HepG2 (cell line): ENCODE measurements around the gene RRBP1. TPM values are rescaled to one million over a fixed set of nuclear protein-coding genes. Genes with fewer than 3 reads are reported as not detected.

Experiments used
- ARNTL ChIP-seq: sonication (generic); formaldehyde crosslinking; IDR thresholded peaks from 2 replicates; pipeline ENCODE4 v1.4.0; 2020; ENCODE audit warnings: mild to moderate bottlenecking, missing genetic modification reagents
- ATF7-NPFF ChIP-seq: sonication (generic); formaldehyde crosslinking; IDR thresholded peaks from 2 replicates; pipeline ENCODE4 v1.8.1; 2023; ENCODE audit warnings: mild to moderate bottlenecking, low read depth, missing genetic modification reagents, moderate library complexity
- BCL6 ChIP-seq: IDR thresholded peaks from 2 replicates; pipeline ENCODE4 v1.6.1; 2016; ENCODE audit warnings: missing genetic modification reagents, missing compliant biosample characterization
- CENPT ChIP-seq: sonication (generic); formaldehyde crosslinking; IDR thresholded peaks from 2 replicates; pipeline ENCODE4 v1.8.0; 2022; ENCODE audit warnings: low read depth, mild to moderate bottlenecking, moderate library complexity, missing genetic modification reagents
- KAT2B ChIP-seq: fragments of 150-350 bp; IDR thresholded peaks from 2 replicates; pipeline ENCODE4 v1.6.1; 2014; ENCODE audit warnings: low read depth, low read length, borderline replicate concordance
- KDM6A ChIP-seq: IDR thresholded peaks from 2 replicates; pipeline ENCODE4 v1.6.1; 2016; ENCODE audit warnings: low read depth
- MED1 ChIP-seq: sonication (generic); formaldehyde crosslinking; IDR thresholded peaks from 2 replicates; pipeline ENCODE4 v1.4.0; 2020; ENCODE audit warnings: missing genetic modification reagents
- NFYC ChIP-seq: IDR thresholded peaks from 2 replicates; pipeline ENCODE4 v1.6.1; 2016; ENCODE audit warnings: missing genetic modification reagents, missing compliant biosample characterization
- NKX3-1 ChIP-seq: sonication (generic); formaldehyde crosslinking; IDR thresholded peaks from 2 replicates; pipeline ENCODE4 v1.5.0; 2020; ENCODE audit warnings: missing genetic modification reagents
- PTBP1 ChIP-seq: fragments of 200-400 bp; formaldehyde crosslinking; IDR thresholded peaks from 2 replicates; pipeline ENCODE4 v1.6.1; 2018; ENCODE audit warnings: low read length, low read depth; ENCODE audit not compliant: poor library complexity, severe bottlenecking
- TGIF2 ChIP-seq: IDR thresholded peaks from 2 replicates; pipeline ENCODE4 v1.6.1; 2016; ENCODE audit warnings: control low read depth, missing compliant biosample characterization
- ZMYM2 ChIP-seq: sonication (generic); formaldehyde crosslinking; IDR thresholded peaks from 2 replicates; pipeline ENCODE4 v1.8.0; 2022; ENCODE audit warnings: mild to moderate bottlenecking, missing genetic modification reagents
- ZNF546 ChIP-seq: sonication (generic); formaldehyde crosslinking; conservative IDR thresholded peaks from 2 replicates; pipeline ENCODE4 v1.8.1; 2023; ENCODE audit warnings: mild to moderate bottlenecking, missing genetic modification reagents
- ZNF577 ChIP-seq: sonication (generic); formaldehyde crosslinking; IDR thresholded peaks from 2 replicates; pipeline ENCODE4 v1.4.0; 2020; ENCODE audit warnings: mild to moderate bottlenecking, low read depth, missing genetic modification reagents, borderline replicate concordance
- polyA plus RNA-seq, 8 experiments: library from polyadenylated mRNA; depleted of rRNA in 3 of 8; stranded (reverse) in 7 of 8; unstranded in 1 of 8; fragments of >200 nt; fragmentation: Illumina TruSeq in 4 of 8; extraction: Trizol in 4 of 8; gene quantifications; 2 replicates each; pipeline versions ENCODE4 v1.2.1 to v1.2.3, GENCODE V29; 2011 to 2016; ENCODE audit warnings: low read depth in 4 of 8, missing spikeins in 1 of 8, mixed read lengths in 1 of 8; ENCODE audit not compliant: insufficient read depth in 1 of 8
- total RNA-seq, 5 experiments: library from RNA; depleted of rRNA; stranded (reverse); fragments of >200 nt; fragmentation: Illumina TruSeq; extraction: Trizol; gene quantifications; 2 replicates each; pipeline ENCODE4 v1.2.3, GENCODE V29; 2016; ENCODE audit warnings: low read depth in 1 of 5
- TF ChIP-seq, protein P1 (sequence below): IDR thresholded peaks from 2 replicates; pipeline ENCODE4 v1.6.1; 2012; ENCODE audit warnings: inconsistent platforms
- TF ChIP-seq, protein P2 (sequence below): sonication (generic); formaldehyde crosslinking; IDR thresholded peaks from 2 replicates; pipeline ENCODE4 v1.4.0; 2020; ENCODE audit warnings: missing genetic modification reagents
- TF ChIP-seq, protein P3 (sequence below): sonication (generic); formaldehyde crosslinking; IDR thresholded peaks from 2 replicates; pipeline ENCODE4 v1.5.1; 2020; ENCODE audit warnings: mild to moderate bottlenecking, moderate library complexity, missing genetic modification reagents
- TF ChIP-seq, protein P4 (sequence below): IDR thresholded peaks from 2 replicates; pipeline ENCODE4 v1.6.1; 2016
- TF ChIP-seq, protein P5 (sequence below), 2 experiments: sonication (generic) in 1 of 2; formaldehyde crosslinking in 1 of 2; IDR thresholded peaks; 2 replicates each; pipeline versions ENCODE4 v1.4.0 to v1.6.1; 2018 to 2020; ENCODE audit warnings: missing genetic modification reagents in 2 of 2, borderline replicate concordance in 1 of 2, low read depth in 1 of 2, mild to moderate bottlenecking in 1 of 2, missing biosample characterization in 1 of 2
- TF ChIP-seq, protein P6 (sequence below): IDR thresholded peaks from 2 replicates; pipeline ENCODE4 v1.6.1; 2012; ENCODE audit warnings: low read depth, low read length, improper control_type of control experiment

The RRBP1 gene
- total and polyA plus RNA-seq, 2 of the 13 experiments (the other 11 are each of a cell fraction or from before 2014, with no cell fraction given), result 150 to 222 TPM

DNA sequence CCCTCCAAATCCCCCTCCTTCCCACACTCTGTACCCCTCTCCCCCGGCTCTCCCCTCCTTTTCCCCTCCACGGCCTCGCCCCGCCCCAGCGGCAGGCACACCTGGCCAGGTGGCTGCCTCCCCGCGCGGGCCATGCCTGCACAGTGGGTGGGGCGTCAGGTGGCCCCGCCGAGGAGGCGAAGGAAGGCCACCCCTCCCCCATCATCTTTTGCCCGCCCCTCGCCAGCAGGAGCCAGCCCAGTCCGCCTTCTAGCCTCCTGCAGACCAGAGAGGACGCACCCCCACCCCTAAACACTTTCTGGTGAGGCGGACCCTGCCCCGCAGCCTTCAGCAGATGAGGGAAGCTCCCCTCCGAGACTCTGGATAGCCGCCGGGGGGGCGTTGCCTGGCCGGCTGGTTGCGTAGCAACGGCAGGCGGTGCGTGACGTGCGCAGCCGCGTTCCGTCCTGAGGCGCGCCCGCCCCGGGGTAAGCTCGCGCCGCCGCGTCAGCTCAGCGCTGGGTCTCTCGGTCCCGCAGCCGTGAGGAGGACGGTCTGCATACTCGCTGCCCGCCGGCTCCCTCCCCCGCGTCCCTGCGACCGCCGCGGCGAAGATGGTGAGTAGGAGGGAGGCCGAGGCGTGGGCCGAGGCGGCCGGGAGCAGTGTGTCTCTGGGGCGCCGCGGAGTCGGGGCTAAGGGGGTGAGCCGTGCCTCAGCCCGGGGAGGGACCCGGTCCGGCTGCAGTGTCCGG is 112.3 kb downstream of the RRBP1 start, which contains the start of gene DSTN (continued):
- peak; percentile 66 for TF ChIP-seq TGIF2 (CRISPR knock-in tag)
- peak; percentile 96; the same call in 1 of the 2 replicates for TF ChIP-seq ZNF546
- 0 out of 2 replicates have a peak, but pooled peaks have one; percentile 25 for TF ChIP-seq ARNTL (CRISPR knock-in tag)
- TF ChIP-seq ZNF577, result no peak
- 0 out of 2 replicates have a peak, but pooled peaks have one; percentile 23 for TF ChIP-seq BCL6 (CRISPR knock-in tag)
- TF ChIP-seq ATF7-NPFF (CRISPR knock-in tag), result peak; percentile 93
- peak; percentile 57 for TF ChIP-seq MED1
- TF ChIP-seq, protein P1, sequence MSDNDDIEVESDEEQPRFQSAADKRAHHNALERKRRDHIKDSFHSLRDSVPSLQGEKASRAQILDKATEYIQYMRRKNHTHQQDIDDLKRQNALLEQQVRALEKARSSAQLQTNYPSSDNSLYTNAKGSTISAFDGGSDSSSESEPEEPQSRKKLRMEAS, result peak; percentile 73; the same call in 1 of the 2 replicates
- TF ChIP-seq, protein P2, sequence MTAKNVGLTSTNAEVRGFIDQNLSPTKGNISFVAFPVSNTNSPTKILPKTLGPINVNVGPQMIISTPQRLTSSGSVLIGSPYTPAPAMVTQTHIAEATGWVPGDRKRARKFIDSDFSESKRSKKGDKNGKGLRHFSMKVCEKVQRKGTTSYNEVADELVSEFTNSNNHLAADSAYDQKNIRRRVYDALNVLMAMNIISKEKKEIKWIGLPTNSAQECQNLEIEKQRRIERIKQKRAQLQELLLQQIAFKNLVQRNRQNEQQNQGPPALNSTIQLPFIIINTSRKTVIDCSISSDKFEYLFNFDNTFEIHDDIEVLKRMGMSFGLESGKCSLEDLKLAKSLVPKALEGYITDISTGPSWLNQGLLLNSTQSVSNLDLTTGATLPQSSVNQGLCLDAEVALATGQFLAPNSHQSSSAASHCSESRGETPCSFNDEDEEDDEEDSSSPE (CRISPR knock-in tag), result peak; percentile 65; the same call in 1 of the 2 replicates
- TF ChIP-seq PTBP1, result peak; percentile 47
- TF ChIP-seq ZMYM2, result no peak
- peak; percentile 83; the same call in 1 of the 2 replicates for TF ChIP-seq CENPT (CRISPR knock-in tag)
- TF ChIP-seq KAT2B, result no peak; the same call in 1 of the 2 replicates
- TF ChIP-seq, protein P3, sequence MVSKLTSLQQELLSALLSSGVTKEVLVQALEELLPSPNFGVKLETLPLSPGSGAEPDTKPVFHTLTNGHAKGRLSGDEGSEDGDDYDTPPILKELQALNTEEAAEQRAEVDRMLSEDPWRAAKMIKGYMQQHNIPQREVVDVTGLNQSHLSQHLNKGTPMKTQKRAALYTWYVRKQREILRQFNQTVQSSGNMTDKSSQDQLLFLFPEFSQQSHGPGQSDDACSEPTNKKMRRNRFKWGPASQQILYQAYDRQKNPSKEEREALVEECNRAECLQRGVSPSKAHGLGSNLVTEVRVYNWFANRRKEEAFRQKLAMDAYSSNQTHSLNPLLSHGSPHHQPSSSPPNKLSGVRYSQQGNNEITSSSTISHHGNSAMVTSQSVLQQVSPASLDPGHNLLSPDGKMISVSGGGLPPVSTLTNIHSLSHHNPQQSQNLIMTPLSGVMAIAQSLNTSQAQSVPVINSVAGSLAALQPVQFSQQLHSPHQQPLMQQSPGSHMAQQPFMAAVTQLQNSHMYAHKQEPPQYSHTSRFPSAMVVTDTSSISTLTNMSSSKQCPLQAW (CRISPR knock-in tag), result peak; percentile 61
- TF ChIP-seq, protein P4, sequence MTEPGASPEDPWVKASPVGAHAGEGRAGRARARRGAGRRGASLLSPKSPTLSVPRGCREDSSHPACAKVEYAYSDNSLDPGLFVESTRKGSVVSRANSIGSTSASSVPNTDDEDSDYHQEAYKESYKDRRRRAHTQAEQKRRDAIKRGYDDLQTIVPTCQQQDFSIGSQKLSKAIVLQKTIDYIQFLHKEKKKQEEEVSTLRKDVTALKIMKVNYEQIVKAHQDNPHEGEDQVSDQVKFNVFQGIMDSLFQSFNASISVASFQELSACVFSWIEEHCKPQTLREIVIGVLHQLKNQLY, result no peak
- no peak for TF ChIP-seq NKX3-1
- TF ChIP-seq, protein P5, sequence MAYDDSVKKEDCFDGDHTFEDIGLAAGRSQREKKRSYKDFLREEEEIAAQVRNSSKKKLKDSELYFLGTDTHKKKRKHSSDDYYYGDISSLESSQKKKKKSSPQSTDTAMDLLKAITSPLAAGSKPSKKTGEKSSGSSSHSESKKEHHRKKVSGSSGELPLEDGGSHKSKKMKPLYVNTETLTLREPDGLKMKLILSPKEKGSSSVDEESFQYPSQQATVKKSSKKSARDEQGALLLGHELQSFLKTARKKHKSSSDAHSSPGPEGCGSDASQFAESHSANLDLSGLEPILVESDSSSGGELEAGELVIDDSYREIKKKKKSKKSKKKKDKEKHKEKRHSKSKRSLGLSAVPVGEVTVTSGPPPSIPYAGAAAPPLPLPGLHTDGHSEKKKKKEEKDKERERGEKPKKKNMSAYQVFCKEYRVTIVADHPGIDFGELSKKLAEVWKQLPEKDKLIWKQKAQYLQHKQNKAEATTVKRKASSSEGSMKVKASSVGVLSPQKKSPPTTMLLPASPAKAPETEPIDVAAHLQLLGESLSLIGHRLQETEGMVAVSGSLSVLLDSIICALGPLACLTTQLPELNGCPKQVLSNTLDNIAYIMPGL (CRISPR knock-in tag; IDR thresholded peaks at IDR 0.05; ENCODE audit: borderline replicate concordance in 1 of 2, low read depth in 1 of 2), result peak; percentile 89 to 95; a peak in 2 of 4 replicates
- TF ChIP-seq NFYC, result peak; percentile 22; the same call in 1 of the 2 replicates
- TF ChIP-seq, protein P6, sequence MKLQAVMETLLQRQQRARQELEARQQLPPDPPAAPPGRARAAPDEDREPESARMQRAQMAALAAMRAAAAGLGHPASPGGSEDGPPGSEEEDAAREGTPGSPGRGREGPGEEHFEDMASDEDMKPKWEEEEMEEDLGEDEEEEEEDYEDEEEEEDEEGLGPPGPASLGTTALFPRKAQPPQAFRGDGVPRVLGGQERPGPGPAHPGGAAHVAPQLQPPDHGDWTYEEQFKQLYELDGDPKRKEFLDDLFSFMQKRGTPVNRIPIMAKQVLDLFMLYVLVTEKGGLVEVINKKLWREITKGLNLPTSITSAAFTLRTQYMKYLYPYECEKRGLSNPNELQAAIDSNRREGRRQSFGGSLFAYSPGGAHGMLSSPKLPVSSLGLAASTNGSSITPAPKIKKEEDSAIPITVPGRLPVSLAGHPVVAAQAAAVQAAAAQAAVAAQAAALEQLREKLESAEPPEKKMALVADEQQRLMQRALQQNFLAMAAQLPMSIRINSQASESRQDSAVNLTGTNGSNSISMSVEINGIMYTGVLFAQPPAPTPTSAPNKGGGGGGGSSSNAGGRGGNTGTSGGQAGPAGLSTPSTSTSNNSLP, result no peak
- no peak for TF ChIP-seq KDM6A (CRISPR knock-in tag)
